Effector CD8-positive, alpha-beta T cell (primary cell): ENCODE measurements around the gene SDK1.
"Not testable (repeated sequence)": the region's sequence is repeated elsewhere in the genome, so short reads cannot be mapped to it uniquely, and the experiment has no call there.

Source experiments
- DNase-seq: peaks from one replicate; lab custom pipeline; 2025; lab: John Stamatoyannopoulos, UW

The SDK1 gene

DNA sequence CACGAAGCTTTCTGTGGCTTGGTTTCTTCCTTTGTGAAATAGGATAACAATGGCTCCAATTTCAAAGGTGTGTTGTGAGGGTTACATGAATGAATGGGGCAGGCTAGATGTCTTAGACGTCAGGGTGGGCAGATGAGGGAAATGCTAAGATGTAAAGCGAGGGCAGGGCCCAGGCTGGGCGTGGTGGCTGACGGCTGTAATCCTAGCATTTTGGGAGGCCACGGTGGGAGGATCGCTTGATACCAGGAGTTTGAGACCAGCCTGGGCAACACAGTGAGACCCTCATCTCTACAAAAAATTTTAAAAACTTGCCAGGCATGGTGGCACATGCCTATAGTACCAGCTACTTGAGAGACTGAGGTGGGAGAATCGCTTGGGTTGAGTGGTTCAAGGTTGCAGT, 773.4 kb downstream of the SDK1 start:
- no peak for DNase-seq

DNA sequence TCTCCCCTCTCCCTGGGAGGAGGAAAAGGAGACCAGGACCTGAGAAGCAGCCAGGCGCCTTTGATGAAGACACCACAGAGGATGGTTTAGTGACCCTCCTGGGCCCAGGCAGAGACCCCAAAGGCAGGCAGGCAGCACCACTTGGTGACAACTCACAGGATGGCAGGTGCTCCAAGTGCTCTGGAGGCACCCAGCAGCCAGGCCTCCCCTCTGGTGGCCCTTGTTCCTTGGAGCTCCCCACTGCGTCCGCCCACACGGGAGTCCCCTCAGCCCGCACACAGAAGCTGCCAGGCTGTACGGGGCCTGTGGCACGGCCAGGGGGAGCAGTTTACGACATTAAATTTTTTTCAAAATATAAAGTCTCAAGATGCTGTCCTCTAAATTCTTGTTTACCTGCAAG, 773.9 kb downstream of the SDK1 start:
- DNase-seq: no peak

GRCh38 chr7:4076701-4077294, 775.7 kb downstream of the SDK1 start:
- no peak for DNase-seq

- no peak for DNase-seq
Observed at GRCh38 chr7:4077980-4078379, 776.9 kb downstream of the SDK1 start.

DNA sequence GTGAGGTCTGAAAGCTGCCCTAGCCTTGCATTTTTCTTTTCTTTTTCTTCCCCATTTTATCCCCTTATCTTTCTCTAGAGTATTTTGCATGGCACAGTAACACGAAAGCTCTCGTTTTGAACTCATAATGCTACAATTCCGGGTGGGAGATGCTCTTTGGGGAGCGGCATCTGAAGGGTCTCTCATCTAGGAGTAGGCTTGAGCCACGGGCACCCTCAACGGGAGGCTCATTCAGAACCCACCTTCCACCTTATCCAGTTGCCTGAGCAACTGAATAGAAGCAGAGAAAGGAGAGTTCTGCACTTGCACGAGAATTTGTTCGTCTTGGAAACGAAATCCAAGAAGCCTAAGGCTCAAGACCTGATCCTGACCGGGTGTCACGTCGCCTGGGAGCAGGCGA, 777.5 kb downstream of the SDK1 start:
- DNase-seq: no peak

GRCh38 chr7:4079366-4079765, 778.3 kb downstream of the SDK1 start:
- no peak for DNase-seq

DNA sequence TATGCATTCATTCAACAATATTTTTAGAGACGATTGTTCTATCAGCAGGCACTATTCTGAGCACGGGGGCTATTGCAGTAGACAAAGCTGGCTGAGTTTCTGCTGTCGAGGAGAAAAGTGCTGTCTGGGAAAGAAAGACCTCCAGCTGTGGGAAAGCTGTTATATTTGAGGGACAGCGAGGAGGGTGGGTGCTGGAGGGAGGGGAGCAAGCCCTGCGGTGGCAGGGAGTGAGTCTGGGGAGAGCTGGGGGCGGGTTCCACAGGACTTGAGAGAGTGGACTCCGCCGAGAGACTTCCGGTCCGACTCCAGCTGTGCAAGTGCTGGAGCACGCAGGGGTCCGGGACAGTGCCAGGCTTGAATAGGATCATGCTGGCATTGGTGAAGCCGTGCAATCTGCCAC, 778.9 kb downstream of the SDK1 start:
- no peak for DNase-seq

GRCh38 chr7:4080954-4081353, 779.9 kb downstream of the SDK1 start:
- DNase-seq: no peak

DNA sequence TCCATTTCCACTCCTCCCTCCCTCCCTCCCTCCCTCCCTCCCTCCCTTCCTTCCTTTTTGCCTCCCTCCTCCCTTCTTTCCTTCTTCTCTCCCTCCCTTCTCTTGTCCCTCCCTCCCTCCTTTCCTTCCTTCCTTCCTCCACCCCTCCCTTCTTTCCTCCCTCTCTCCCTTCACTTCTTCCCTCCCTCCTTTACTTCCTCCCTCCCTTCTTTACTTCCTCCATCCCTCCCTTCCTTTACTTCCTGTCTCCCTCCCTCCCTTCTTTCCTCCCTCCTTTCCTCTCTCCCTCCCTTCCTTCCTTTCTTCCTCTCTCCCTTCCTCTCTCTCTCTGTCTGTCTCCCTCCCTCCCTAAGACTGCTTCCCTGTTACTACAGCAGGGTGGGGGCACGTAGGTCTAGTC, 782.5 kb downstream of the SDK1 start:
- no peak for DNase-seq

GRCh38 chr7:4084271-4084670, 783.2 kb downstream of the SDK1 start:
- no peak for DNase-seq

DNA sequence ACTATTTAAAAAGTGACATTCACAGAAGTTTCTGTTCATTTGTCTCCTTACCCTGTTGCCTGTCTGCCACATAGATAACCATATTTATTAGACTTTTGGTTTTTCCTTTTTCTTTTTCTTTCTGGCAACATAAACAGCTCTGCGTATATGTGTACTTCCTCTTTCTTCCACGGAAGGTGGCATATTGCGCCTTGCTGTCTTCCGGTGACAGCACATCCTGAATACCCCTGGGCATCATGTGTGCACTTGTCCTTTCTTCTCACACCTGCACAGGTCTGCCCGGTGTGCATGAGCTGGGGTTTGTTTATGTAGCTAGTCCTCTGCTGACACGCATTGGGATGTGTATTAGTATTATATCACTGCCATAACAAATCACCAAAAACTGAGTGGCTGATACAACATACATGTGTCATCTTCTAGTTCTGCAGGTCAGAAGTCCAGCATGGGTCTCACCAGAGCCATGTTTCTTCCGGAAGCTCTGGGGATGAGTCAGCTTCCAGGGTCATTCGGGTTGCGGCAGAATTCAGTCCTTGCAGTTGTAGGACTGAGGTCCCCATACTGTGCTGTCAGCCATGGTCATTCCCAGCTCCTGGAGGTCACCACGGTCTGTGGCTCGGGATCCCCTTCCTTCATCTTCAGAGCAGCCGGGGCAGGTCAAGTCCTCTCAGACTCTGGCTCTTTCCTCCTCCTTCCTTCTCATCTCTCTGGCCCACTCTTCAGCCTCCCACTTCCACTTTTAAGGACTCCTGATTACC, 785.1 kb downstream of the SDK1 start:
- no peak for DNase-seq

- DNase-seq: no peak
Observed at GRCh38 chr7:4086723-4087122, 785.7 kb downstream of the SDK1 start.

DNA sequence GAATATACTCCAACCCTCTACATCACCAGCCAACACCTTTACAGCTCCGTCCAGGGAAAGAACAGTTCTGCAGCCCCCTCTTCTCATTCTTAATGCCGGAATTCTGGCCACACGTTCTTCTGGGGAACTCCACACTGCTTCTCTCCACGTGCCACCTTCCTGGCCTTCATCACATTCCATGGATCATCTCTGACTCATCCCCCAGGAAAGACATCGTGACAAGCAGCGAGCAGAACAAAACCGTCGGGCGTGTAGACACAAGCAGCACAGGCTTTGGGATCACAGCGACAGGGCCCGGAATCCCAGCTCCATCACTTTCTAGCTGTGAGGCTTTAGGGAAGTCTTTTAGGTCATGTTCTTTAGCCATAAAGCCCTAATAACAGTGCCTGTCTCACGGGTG, 790.7 kb downstream of the SDK1 start:
- no peak for DNase-seq

DNA sequence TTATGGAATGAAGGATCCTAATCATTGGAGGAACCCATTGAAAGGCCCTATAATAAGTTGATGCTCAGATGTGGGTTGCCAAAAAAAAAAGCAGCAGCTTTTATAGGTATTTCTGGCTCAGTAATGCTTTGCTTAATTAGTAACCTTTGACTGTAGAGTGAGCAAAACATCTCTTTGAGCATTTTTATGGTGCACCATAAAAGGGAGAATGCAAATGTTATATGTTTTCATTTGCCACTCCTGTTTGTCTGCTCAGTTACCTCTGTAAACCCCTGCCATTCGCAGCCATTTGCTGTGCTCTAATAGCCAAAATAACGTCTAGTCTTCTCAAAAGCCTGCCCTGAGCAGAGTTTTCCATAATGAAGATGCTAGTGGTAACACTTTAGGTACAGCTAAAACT, 792.0 kb downstream of the SDK1 start:
- no peak for DNase-seq

DNA sequence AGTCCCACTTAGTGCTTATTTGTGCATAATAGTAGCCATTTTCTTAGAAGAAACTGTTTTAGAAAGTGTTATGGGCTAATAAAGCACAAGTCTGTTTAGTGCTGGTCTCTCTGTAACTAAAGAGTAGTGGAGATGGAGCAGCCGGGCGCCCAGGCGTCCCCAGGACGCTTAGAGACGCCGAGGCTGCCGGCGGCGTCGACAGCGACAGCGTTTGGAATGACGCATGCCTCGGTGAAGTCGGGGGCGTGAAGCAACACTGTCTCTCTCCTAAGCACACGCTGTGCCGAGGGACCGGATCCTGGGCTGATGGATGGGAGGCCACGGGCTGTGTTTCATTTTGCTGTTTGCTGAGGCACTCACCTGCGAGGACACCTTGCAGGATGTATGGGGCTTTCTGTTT, 792.4 kb downstream of the SDK1 start:
- no peak for DNase-seq

- DNase-seq: not testable (repeated sequence)
Observed at GRCh38 chr7:4094158-4094557, 793.1 kb downstream of the SDK1 start.

- DNase-seq: no peak
Observed at GRCh38 chr7:4097001-4097609, 796.1 kb downstream of the SDK1 start.

DNA sequence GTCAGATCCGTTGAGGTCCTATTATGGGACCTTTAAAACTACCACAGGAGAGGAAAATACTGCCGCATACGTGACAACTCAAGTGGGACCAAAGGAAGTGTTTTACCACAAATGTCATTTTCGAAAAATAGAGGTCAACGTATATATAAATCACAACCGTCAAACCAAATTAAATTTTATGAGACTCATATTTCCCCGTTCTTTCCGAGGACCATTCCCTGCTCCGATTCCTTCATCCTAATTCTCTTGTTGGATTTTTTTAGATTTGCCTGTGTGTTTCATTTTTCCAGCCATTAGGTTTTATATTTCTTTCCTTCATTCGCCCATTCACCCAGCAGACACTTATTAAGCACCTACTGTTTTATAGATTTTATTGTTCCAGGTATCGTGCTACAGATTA, 797.1 kb downstream of the SDK1 start:
- DNase-seq: no peak

DNA sequence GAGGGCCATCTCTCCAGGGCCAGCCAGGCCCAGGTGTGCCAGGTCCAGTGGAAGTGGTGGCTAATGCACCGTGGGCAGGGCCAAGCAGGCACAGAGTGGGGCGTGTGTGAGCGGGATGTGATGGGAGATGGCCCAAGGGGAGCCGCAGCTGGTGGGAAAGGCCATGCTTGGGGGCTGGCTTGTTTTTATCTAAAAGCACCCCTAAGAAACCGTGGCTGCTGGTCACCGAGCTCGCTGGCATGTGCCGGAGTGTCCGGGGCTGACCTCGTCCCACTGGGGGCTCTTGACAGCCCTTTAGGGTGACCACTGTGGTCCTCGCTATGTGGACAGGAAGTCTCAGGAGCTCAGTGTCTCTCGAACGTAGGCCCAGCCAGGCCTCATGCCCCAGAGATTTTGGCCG, 798.6 kb downstream of the SDK1 start:
- DNase-seq: no peak

- no peak for DNase-seq
Observed at GRCh38 chr7:4100148-4100547, 799.1 kb downstream of the SDK1 start.

DNA sequence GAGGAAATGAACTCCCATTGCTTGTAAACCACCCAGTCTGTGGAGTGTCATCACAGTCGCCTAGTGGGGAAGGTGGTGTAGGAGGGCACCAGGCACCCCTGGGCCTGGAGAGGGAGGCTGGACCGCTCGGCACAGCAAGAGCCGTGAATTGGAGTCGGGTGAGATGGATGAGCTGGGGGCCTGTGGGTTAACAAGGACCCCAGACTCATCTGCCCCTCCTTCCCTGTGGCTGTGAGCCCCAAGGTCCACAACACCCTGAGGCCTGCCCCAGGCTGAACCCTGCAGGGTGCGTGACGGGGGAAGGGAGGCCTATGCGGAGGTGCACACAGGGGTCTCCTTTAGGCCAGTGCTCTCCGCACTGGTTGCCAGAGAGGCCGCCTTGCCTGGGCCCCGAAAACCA, 799.6 kb downstream of the SDK1 start:
- DNase-seq: no peak

DNA sequence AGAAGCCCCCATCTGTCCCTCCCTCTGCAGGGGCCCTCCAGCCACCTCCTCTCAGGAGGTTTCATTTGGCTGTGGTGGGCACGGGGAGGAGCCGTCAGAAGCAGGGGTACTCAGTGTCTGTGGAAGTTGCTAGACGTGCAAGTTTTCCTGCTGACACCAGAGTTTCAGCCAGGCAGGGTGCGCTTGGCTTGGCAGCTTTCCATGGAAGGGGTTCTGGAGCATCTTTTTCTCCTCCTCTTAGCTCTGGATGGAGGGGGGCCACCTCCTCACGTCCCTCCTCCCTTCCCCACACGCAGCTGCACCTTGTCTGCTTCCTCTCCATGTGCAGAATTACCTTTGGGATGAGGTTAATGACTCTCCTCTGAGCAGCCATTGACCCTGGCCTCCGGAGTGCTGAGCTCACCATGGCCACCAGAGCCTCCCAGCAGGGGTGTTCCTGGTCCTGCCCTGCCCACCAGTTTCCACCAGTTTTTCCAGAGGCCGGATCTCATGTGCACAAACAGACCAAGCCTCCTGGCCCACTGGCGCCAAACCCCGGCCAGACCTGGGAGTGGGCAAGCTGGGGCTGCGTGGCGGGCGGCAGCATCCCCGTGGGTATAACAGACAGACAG, 801.3 kb downstream of the SDK1 start:
- no peak for DNase-seq
